Islet precursor cell (in vitro differentiated cells): ENCODE data around the gene ZHX3.
"Not testable (repeated sequence)": the region's sequence is repeated elsewhere in the genome, so short reads cannot be mapped to it uniquely, and the experiment has no call there.

ENCODE experiments used
- DNase-seq: peaks from one replicate; pipeline ENCODE4 v3.0.0-alpha.2; 2018

Gene ZHX3

GRCh38 chr20:41145317-41145716 is 172.2 kb downstream of the ZHX3 start:
- no peak for DNase-seq

DNA sequence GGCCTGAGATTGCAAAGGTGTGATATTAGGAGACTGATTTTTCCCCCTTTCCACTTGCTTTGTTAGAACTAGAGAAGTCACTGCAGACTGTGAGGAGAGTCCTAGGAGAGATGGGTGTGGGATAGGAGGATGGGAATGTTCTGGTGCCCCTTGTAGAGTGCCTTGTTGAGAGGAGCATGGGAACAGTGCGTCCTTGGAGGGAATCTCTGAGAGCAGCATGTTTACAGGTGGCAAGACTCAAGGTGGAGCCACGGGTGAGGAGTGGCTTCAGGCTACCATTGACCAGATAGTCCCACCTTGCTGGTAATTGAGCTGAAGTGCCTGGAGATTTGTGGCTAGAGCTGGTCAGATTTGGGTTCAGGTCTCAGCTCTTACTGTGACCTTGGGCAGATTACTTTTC is 174.2 kb downstream of the ZHX3 start:
- DNase-seq: no peak

DNA sequence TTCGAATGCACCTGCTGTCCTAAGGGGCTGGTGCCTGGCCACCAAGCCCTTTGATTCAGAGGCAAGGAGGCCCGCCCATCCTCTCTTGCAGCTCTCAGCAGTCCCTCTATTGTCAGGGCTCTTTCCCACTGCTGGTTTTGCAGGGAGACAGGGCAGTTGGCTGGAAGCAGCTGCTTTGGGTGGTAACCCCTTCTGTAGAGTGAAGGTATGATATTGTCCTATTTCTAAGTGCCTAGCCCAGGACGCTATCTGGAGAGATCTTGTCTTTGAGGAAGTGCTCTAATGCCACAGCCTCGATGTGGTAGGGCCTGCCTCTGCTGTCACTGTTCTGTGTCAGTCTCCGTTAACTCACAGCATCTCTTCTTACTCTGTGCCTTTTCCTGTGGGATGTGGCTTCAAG is 174.6 kb downstream of the ZHX3 start:
- DNase-seq: no peak

- DNase-seq: no peak
These were observed 175.3 kb downstream of the ZHX3 start for GRCh38 chr20:41142245-41142644.

GRCh38 chr20:41141153-41141815 is 176.2 kb downstream of the ZHX3 start:
- DNase-seq: no peak

DNA sequence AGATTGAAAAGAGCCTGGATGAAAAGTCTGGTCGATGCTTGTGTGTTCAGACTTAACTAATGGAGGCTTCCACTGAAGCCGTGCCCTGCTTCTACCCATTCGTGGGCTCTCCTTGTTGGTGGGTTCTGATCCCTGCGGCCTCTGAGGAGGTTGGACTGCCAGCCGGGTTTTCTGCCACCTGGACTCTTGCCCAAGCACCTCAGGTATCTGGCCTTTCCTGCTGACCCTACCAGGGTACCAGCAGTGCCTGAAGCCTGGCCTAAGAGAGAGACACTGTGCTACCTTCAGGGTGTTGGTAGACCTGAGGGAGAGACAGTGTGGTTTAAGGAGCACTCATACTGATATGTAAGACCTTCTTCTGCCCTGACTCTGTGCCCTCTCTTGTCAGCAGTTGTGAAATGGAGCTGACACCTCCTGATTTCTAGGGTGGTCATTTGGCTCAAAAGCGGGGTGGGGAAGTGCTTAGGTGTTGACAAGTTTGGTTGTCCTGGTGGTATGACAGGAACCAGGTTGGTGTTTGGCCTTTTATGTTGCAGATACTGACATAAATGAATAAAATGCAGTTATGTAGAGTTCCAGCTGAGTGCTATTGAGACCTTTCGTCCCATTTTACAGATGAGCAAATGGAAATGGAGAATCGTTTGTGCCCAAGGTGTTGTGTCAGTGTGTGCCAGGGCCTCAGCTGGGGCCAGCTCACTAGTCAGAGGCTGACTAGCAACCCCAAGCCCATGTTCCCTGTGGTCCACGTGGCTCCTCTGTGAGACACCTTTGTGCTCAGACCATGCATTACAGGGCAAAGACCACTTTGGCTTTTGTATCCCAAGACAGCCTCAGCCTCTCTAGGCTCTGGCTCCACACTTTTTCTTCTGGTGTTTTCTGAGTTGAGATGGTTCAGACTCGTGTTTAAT is 177.1 kb downstream of the ZHX3 start:
- peak; percentile 29 for DNase-seq

- peak; percentile 11 for DNase-seq
These were observed 178.1 kb downstream of the ZHX3 start for GRCh38 chr20:41139227-41140093.

- DNase-seq: no peak
These were observed 178.9 kb downstream of the ZHX3 start for GRCh38 chr20:41138475-41139226.

DNA sequence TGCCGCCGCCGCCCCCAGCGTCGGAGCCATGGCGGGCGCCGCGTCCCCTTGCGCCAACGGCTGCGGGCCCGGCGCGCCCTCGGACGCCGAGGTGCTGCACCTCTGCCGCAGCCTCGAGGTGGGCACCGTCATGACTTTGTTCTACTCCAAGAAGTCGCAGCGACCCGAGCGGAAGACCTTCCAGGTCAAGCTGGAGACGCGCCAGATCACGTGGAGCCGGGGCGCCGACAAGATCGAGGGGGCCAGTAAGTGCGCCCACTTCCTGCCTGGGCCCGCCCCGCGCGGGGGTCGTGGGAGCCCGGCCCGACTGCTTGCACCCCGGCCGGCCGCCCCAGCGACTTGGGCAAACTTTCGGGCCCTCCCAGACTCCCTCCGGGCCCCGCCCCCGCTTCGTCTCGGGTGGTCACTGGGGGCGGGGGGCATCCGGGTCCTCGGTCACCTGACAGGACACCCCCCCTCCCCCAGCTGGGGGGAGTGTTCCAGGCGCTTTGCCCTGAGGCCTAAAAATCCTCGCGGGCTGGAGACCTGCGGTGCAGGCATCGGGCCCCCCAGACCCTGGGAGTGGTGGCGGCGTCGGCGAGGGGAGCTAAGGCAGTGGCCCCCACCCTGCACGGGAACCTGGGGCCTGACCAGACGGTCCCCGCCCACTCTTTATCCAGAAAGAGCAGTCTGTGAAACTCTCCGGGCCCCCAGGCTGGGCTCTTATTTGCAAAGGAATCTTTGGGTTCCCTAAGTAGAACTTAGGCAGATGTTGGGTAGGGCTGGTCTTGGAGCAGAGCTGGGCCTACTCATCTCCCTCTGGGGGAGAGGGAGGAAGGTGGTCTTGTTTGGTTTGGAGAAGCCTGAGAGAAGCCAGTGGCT is 179.7 kb downstream of the ZHX3 start:
- peak; percentile 91 for DNase-seq

GRCh38 chr20:41136680-41137613 is 180.6 kb downstream of the ZHX3 start, which contains the start of gene PLCG1:
Gene PLCG1, plus strand, starts transcription at chr20:41137543. Its CDS starts 99 bp downstream, at chr20:41137642.
- peak; percentile 94 for DNase-seq

DNA sequence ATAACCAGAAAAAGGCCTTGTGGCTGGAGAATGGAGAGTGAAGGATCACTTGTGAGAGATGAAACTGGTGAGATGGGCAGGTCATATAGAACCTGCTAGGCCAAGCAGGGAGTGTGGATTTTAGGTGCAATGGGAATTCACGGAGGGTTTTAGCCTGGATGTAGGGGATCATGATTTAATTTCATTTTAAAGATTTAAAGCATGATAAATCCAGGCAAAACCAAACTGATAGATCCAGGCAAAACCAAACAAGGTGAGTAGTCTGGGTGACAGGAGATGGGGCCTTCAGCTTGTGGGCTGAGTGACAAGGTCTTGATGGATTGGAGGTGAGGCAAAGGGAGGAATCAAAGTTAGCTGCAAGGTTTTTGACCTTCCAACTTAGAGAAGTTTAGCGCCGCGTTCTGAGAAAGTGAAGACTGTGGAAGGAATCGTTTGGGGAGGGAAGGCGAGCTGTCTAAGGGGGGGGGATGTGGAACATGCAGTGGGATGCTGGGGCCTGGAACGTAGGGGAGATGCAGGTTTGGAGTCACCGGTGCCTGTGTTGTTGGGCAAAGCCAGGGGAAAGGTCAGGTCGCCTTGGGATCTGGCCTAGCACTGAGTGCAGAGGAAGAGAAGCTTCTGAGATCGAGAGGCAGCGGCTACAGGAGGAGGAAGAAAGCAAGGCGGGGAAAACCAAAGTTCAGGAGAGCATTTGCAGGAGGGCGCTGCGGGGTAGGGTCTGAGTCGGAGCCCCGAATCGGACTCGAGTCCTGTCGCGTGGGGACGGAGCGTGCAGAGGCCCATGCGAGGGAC is 181.4 kb downstream of the ZHX3 start:
- DNase-seq: no peak

- peak; percentile 80 for DNase-seq
These were observed 182.2 kb downstream of the ZHX3 start for GRCh38 chr20:41135187-41135887.

- DNase-seq: no peak
These were observed 183.0 kb downstream of the ZHX3 start for GRCh38 chr20:41134362-41135186.

GRCh38 chr20:41133709-41134361 is 183.7 kb downstream of the ZHX3 start:
- no peak for DNase-seq

- not testable (repeated sequence) for DNase-seq
These were observed 185.1 kb downstream of the ZHX3 start for GRCh38 chr20:41132388-41132775.

GRCh38 chr20:41131594-41132387 is 185.7 kb downstream of the ZHX3 start:
- no peak for DNase-seq
